ENCODE measurements around the gene SLC8A1.

GRCh38 chr2:40304340-40304739, 147.6 kb downstream of the SLC8A1 start:
- TF ChIP-seq, protein P1, sequence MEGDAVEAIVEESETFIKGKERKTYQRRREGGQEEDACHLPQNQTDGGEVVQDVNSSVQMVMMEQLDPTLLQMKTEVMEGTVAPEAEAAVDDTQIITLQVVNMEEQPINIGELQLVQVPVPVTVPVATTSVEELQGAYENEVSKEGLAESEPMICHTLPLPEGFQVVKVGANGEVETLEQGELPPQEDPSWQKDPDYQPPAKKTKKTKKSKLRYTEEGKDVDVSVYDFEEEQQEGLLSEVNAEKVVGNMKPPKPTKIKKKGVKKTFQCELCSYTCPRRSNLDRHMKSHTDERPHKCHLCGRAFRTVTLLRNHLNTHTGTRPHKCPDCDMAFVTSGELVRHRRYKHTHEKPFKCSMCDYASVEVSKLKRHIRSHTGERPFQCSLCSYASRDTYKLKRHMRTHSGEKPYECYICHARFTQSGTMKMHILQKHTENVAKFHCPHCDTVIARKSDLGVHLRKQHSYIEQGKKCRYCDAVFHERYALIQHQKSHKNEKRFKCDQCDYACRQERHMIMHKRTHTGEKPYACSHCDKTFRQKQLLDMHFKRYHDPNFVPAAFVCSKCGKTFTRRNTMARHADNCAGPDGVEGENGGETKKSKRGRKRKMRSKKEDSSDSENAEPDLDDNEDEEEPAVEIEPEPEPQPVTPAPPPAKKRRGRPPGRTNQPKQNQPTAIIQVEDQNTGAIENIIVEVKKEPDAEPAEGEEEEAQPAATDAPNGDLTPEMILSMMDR (IDR thresholded peaks at IDR 0.05) = no peak
- TF ChIP-seq POLR2A (IDR thresholded peaks at IDR 0.05) = no peak
